Measurements from ENCODE around the gene TSPAN13. TPM values are rescaled to one million over a fixed set of nuclear protein-coding genes. Genes with fewer than 3 reads are reported as not detected.

TSPAN13 gene
- total RNA-seq, 4 donors from 2014 or later: 8.8 to 16.3 (median 10.0) TPM

DNA sequence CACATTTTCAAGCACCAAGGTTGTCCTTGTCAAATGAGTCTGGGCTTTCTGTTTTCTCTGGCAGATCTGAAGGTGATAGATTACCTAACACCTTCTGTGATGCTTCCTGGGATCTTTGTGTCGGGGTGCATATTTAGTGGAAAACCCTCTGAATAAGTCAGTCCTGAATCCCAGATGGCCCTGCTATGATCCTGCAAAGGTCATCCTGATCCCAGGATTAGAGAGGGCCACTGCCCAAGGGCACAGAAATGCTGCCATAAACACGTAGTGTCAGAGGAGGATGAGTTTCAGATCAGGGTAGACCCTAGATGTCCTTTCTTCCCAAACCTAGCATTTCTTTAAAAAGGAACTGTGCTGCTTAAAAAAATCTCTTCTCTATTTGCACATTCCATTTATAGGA, 32.3 kb downstream of the TSPAN13 start:
- TF ChIP-seq POLR2A (IDR thresholded peaks at IDR 0.05): no peak
- TF ChIP-seq, protein P1, sequence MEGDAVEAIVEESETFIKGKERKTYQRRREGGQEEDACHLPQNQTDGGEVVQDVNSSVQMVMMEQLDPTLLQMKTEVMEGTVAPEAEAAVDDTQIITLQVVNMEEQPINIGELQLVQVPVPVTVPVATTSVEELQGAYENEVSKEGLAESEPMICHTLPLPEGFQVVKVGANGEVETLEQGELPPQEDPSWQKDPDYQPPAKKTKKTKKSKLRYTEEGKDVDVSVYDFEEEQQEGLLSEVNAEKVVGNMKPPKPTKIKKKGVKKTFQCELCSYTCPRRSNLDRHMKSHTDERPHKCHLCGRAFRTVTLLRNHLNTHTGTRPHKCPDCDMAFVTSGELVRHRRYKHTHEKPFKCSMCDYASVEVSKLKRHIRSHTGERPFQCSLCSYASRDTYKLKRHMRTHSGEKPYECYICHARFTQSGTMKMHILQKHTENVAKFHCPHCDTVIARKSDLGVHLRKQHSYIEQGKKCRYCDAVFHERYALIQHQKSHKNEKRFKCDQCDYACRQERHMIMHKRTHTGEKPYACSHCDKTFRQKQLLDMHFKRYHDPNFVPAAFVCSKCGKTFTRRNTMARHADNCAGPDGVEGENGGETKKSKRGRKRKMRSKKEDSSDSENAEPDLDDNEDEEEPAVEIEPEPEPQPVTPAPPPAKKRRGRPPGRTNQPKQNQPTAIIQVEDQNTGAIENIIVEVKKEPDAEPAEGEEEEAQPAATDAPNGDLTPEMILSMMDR (IDR thresholded peaks at IDR 0.05): no peak
- no peak for DNase-seq (ENCODE audit: low spot score in 2 of 2)
- H3K4me3 ChIP-seq (ENCODE audit: low read depth, poor library complexity, severe bottlenecking): no peak overlapping the region
- intact Hi-C loops (cut with DNase I; ENCODE audit: low total_unique reads): no loop called here
- 66 to 85% methylated on average over 2 of the region's 2 CpGs for WGBS, 2 donors

DNA sequence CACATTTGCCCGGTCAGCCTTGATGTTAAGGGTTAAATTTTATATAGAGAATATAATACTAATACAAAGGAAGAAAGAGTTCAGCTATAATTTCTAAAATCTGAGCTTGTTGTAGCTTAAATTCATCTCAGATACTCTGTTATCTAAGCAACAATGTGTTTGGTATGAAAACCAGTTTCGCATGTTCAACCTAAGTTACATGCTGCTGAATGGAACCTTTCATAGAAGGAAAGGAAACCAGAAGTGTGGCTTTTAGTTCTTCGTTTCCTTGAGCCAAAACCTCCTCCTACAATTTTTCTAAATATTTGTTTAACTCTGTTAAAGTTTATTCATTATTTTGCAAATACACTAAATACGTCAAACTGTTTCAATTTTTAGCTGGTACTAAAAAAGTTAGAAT, 32.7 kb downstream of the TSPAN13 start:
- intact Hi-C loops (cut with DNase I; ENCODE audit: low total_unique reads): no loop called here
- no peak overlapping the region for H3K4me3 ChIP-seq (ENCODE audit: low read depth, poor library complexity, severe bottlenecking)
- DNase-seq (ENCODE audit: low spot score in 2 of 2): no peak
- 64 to 65% methylated on average over 4 of the region's 4 CpGs for WGBS, 2 donors
- TF ChIP-seq, protein P1 (IDR thresholded peaks at IDR 0.05): no peak
- no peak for TF ChIP-seq POLR2A (IDR thresholded peaks at IDR 0.05)

DNA sequence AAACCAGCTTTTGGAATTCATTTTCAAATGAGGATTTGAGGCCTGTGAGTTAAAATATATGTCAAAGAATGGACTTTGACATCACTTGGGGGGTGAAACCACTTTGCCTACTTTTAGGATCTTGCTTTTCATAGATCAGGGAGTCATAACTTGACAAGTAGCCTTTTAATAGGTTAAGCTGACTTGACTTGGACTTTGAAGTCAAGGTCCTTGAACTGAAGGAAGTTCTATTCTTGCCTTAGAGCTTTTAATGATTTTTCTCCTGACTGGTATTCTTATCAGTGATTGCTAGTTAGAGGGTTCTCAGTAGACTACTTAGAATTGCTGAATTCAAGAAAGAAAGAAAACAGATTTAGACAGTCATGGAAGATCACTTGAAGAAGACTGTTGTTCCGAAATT, 33.6 kb downstream of the TSPAN13 start:
- 97 to 100% methylated on average over 1 of the region's 1 CpG for WGBS, 2 donors
- DNase-seq (ENCODE audit: low spot score in 2 of 2): no peak
- no peak overlapping the region for H3K4me3 ChIP-seq (ENCODE audit: low read depth, poor library complexity, severe bottlenecking)
- intact Hi-C loops (cut with DNase I; ENCODE audit: low total_unique reads): no loop called here
- no peak for TF ChIP-seq POLR2A (IDR thresholded peaks at IDR 0.05)
- TF ChIP-seq, protein P1 (IDR thresholded peaks at IDR 0.05): no peak

DNA sequence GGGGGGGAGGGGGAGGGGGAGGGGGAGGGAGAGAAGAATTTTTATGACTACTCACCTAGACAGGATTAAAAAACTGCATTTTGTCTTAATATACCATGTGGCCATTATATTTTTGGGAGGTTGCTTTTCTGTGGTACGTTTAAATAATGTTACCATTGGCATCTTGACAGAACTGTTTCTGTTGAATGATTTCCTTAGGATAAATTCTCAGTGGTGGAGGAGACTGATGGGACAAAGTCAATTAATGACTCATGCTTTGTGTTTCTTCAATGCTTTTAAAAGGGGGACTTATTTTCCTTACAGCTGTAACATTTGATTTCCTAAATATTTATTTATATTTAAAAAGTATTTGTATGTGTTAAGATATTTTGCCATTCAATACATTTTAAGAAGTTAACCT, 37.5 kb downstream of the TSPAN13 start:
- no peak overlapping the region for H3K4me3 ChIP-seq (ENCODE audit: low read depth, poor library complexity, severe bottlenecking)
- 19 to 20% methylated on average over 1 of the region's 1 CpG for WGBS, 2 donors
- TF ChIP-seq POLR2A (IDR thresholded peaks at IDR 0.05): no peak
- TF ChIP-seq, protein P1 (IDR thresholded peaks at IDR 0.05): no peak
- intact Hi-C loops (cut with DNase I; ENCODE audit: low total_unique reads): no loop called here
- no peak for DNase-seq (ENCODE audit: low spot score in 2 of 2)

DNA sequence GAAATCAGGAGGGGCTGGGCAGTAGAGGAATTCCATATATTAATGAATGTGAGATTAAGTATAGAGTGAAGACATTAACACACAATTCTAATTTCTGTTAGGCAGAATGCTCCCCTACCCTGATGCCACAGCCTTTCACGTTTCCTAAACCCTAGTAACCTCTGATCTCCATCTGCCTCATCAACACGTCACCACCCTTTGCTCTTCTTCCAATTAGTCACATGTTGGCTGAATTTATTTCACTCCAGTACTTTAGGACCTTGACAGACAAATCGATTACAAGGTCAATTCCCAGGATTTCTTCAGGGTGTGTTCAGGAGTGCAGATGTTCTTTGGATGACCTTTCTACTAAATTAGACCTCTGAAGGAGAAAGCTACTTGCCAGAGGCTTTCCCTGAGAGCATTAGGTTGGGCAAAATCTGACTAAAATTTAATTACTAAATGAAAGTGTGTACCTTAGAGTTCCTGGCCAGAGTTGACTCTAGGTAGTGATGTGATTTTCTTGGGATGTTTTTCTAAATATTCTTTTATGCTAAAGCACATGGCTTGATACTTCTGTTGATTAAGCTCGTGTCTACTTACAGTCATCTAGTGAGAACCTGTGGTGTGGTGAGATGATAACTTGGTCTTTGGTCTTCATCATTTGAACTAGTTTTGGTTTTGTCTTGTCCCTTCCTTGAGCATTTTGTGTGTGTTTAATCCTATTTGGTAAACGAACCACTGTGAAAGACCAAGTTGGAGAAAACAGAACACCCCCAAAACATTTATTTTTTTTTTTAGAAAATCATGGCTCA, 38.5 kb downstream of the TSPAN13 start:
- intact Hi-C loops (cut with DNase I; ENCODE audit: low total_unique reads): no loop called here
- WGBS, 2 donors: 54 to 55% methylated on average over 5 of the region's 5 CpGs
- TF ChIP-seq POLR2A (IDR thresholded peaks at IDR 0.05): no peak

DNA sequence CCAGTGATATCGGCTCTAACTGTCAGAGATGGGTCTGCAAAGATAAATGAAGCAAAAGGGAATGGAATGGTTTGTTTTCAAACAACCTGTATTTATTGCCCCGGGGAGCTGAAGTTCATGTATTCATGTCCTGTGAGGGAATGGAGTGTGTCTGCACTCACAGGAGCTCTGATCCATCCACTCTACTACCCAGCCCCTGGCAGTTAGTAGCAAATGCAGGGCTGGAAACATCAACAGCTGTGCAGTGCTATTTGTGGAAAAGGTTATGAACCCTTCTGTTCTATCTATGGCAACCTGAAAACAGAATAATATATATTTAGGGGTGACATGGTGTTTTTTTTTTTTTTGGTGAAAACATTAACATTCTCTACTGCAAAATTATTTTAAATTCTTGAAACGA, 41.4 kb downstream of the TSPAN13 start:
- TF ChIP-seq, protein P1 (IDR thresholded peaks at IDR 0.05): no peak
- TF ChIP-seq POLR2A (IDR thresholded peaks at IDR 0.05): no peak
- H3K4me3 ChIP-seq (ENCODE audit: low read depth, poor library complexity, severe bottlenecking): no peak overlapping the region
- DNase-seq (ENCODE audit: low spot score in 2 of 2): no peak
- 65 to 79% methylated on average over 3 of the region's 3 CpGs for WGBS, 2 donors
- intact Hi-C loops (cut with DNase I; ENCODE audit: low total_unique reads): no loop called here

More for the DNA sequence above, 38.5 kb downstream of the TSPAN13 start:
- no peak overlapping the region for H3K4me3 ChIP-seq (ENCODE audit: low read depth, poor library complexity, severe bottlenecking)
- DNase-seq (ENCODE audit: low spot score in 2 of 2): no peak
